SK-N-SH (cell line): ENCODE data around the gene UBE3B. TPM values are rescaled to one million over a fixed set of nuclear protein-coding genes. Genes with fewer than 3 reads are reported as not detected.

Source experiments
- CTCF ChIA-PET: fragments of 300-600, 350-600 bp; formaldehyde crosslinking; extraction: SDS; loops from one replicate; lab custom pipeline; 2021; lab: Yijun Ruan, JAX
- POLR2A ChIA-PET: fragments of 350-600 bp; sonication (Branson Sonifier 250); formaldehyde crosslinking; extraction: SDS; loops from one replicate; lab custom pipeline; 2020; ENCODE audit warnings: antibody characterized with exemption, inconsistent platforms; lab: Yijun Ruan, JAX
- DNase-seq: peaks from one replicate; pipeline ENCODE4 v3.0.0; 2012
- H2AFZ ChIP-seq: fragments of 200-600 bp; sonication (generic); 2 replicates; pipeline ENCODE4 v1.8.1; 2016; ENCODE audit warnings: antibody characterized with exemption, mild to moderate bottlenecking, low read depth
- H3F3A ChIP-seq: fragments of 200-600 bp; sonication (generic); replicated peaks from 2 replicates; pipeline ENCODE3; 2016; ENCODE audit warnings: antibody characterized with exemption, mild to moderate bottlenecking; ENCODE audit not compliant: insufficient read depth
- H3K27ac ChIP-seq, 2 experiments: fragments of 200-500 bp in 1 of 2; fragments of 200-600 bp in 1 of 2; sonication (Bioruptor generic) in 1 of 2; sonication (generic), shearing (Covaris generic) in 1 of 2; 2 replicates each; pipeline versions ENCODE4 v1.5.1 to v1.6.1; 2014 to 2016; ENCODE audit warnings: low read depth in 2 of 2, inconsistent platforms in 1 of 2, low read length in 1 of 2, mild to moderate bottlenecking in 1 of 2, mixed read lengths in 1 of 2
- H3K27me3 ChIP-seq: fragments of 200-600 bp; sonication (generic), shearing (Covaris generic); 2 replicates; pipeline ENCODE4 v1.6.1; 2016; ENCODE audit warnings: mixed run types; ENCODE audit not compliant: insufficient read depth
- H3K36me3 ChIP-seq, 2 experiments: fragments of 200-500 bp in 1 of 2; fragments of 200-600 bp in 1 of 2; sonication (Bioruptor generic) in 1 of 2; sonication (generic) in 1 of 2; replicated peaks in 1 of 2; 2 replicates each; pipeline versions ENCODE3 to v1.5.1; 2014 to 2016; ENCODE audit warnings: low read length in 1 of 2, mild to moderate bottlenecking in 1 of 2; ENCODE audit not compliant: insufficient read depth in 2 of 2, control insufficient read depth in 1 of 2
- H3K4me1 ChIP-seq, 2 experiments: fragments of 200-500 bp in 1 of 2; fragments of 200-600 bp in 1 of 2; sonication (Bioruptor generic) in 1 of 2; sonication (generic), shearing (Covaris generic) in 1 of 2; 2 replicates each; pipeline versions ENCODE4 v1.5.1 to v1.6.1; 2014 to 2016; ENCODE audit warnings: low read depth in 1 of 2, low read length in 1 of 2, mixed run types in 1 of 2; ENCODE audit not compliant: insufficient read depth in 2 of 2, control insufficient read depth in 1 of 2
- H3K4me2 ChIP-seq: fragments of 200-600 bp; sonication (generic), shearing (Covaris generic); 2 replicates; pipeline ENCODE4 v1.6.1; 2017; ENCODE audit warnings: mixed run types
- H3K4me3 ChIP-seq, 2 experiments: fragments of 200-500 bp in 1 of 2; fragments of 200-600 bp in 1 of 2; sonication (Bioruptor generic) in 1 of 2; sonication (generic), shearing (Covaris generic) in 1 of 2; 2 replicates each; pipeline versions ENCODE4 v1.5.1 to v1.8.1; 2014 to 2016; ENCODE audit warnings: low read depth in 2 of 2, inconsistent platforms in 1 of 2, low read length in 1 of 2, mild to moderate bottlenecking in 1 of 2, mixed read lengths in 1 of 2, moderate library complexity in 1 of 2
- H3K79me2 ChIP-seq: fragments of 200-600 bp; sonication (generic); 2 replicates; pipeline ENCODE4 v1.8.1; 2017; ENCODE audit warnings: mild to moderate bottlenecking; ENCODE audit not compliant: insufficient read depth
- H3K9ac ChIP-seq: fragments of 200-600 bp; sonication (generic); 2 replicates; pipeline ENCODE4 v1.6.1; 2017; ENCODE audit warnings: mixed run types
- H3K9me2 ChIP-seq: fragments of 200-600 bp; sonication (generic); 2 replicates; pipeline ENCODE4 v1.6.1; 2017; ENCODE audit warnings: mixed run types
- H3K9me3 ChIP-seq: fragments of 200-600 bp; sonication (generic); 2 replicates; pipeline ENCODE4 v1.6.1; 2017; ENCODE audit warnings: mixed run types, mild to moderate bottlenecking, moderate library complexity
- H4K20me1 ChIP-seq: fragments of 200-600 bp; sonication (generic); 2 replicates; pipeline ENCODE4 v1.6.1; 2017; ENCODE audit warnings: mild to moderate bottlenecking, mixed run types; ENCODE audit not compliant: insufficient read depth
- EZH2phosphoT487 ChIP-seq: fragments of 200-600 bp; sonication (generic); IDR thresholded peaks from 2 replicates; pipeline ENCODE4 v1.6.1; 2017; ENCODE audit warnings: low read depth, mixed run types, mild to moderate bottlenecking, antibody characterized with exemption, moderate library complexity, borderline replicate concordance
- FOSL2 ChIP-seq: IDR thresholded peaks from 2 replicates; pipeline ENCODE4 v1.4.0; 2012; ENCODE audit warnings: low read depth, mild to moderate bottlenecking, moderate library complexity, borderline replicate concordance
- FOXM1 ChIP-seq: IDR thresholded peaks from 2 replicates; pipeline ENCODE4 v1.4.0; 2012; ENCODE audit warnings: low read depth, mild to moderate bottlenecking
- GATA2 ChIP-seq: sonication (generic); formaldehyde crosslinking; IDR thresholded peaks from 2 replicates; pipeline ENCODE4 v1.5.0; 2020; ENCODE audit warnings: mild to moderate bottlenecking, missing genetic modification reagents
- IRF3 ChIP-seq: fragments of 150-350 bp; IDR thresholded peaks from 2 replicates; pipeline ENCODE4 v1.6.1; 2016; ENCODE audit warnings: mild to moderate bottlenecking, low read depth, low read length
- MEF2A ChIP-seq: IDR thresholded peaks from 2 replicates; pipeline ENCODE4 v1.4.0; 2012; ENCODE audit warnings: low read depth, borderline replicate concordance
- NRF1 ChIP-seq: IDR thresholded peaks from 2 replicates; pipeline ENCODE4 v1.6.1; 2012; ENCODE audit warnings: low read depth, mild to moderate bottlenecking, low read length
- POLR2AphosphoS5 ChIP-seq: IDR thresholded peaks from 2 replicates; pipeline ENCODE4 v1.6.1; 2012; ENCODE audit warnings: low read depth, low read length
- RCOR1 ChIP-seq: fragments of 150-350 bp; IDR thresholded peaks from 2 replicates; pipeline ENCODE4 v1.6.1; 2017; ENCODE audit warnings: antibody characterized with exemption, low read length
- RFX5 ChIP-seq: IDR thresholded peaks from 2 replicates; pipeline ENCODE4 v1.6.1; 2012; ENCODE audit warnings: mild to moderate bottlenecking, improper control_type of control experiment, low read length
- RXRA ChIP-seq: IDR thresholded peaks from 2 replicates; pipeline ENCODE4 v1.4.0; 2012; ENCODE audit warnings: low read depth, mild to moderate bottlenecking, borderline replicate concordance
- SIN3A ChIP-seq: IDR thresholded peaks from 2 replicates; pipeline ENCODE4 v1.6.1; 2012; ENCODE audit warnings: low read depth, mild to moderate bottlenecking, low read length, moderate library complexity, borderline replicate concordance
- SMC3 ChIP-seq: IDR thresholded peaks from 2 replicates; pipeline ENCODE4 v1.6.1; 2012; ENCODE audit warnings: low read depth, low read length, improper control_type of control experiment
- TCF12 ChIP-seq: IDR thresholded peaks from 2 replicates; pipeline ENCODE4 v1.4.0; 2012
- USF2 ChIP-seq: fragments of 150-350 bp; IDR thresholded peaks from 2 replicates; pipeline ENCODE4 v1.6.1; 2017; ENCODE audit warnings: antibody characterized with exemption, low read length, low read depth, borderline replicate concordance
- YY1 ChIP-seq: IDR thresholded peaks from 2 replicates; pipeline ENCODE4 v1.4.0; 2012; ENCODE audit warnings: low read depth, mild to moderate bottlenecking
- WGBS: methylation state at CpG from one replicate; pipeline ENCODE4 v1.1.6; 2017; ENCODE audit warnings: low lambda C conversion rate; 5-methylcytosine and 5-hydroxymethylcytosine counted together
- polyA plus RNA-seq, 3 experiments: library from polyadenylated mRNA; depleted of rRNA; stranded (reverse); fragments of >200 nt; gene quantifications; 2 replicates each; pipeline ENCODE4 v1.2.3, GENCODE V29; 2012
- TF ChIP-seq, protein P1 (sequence below): IDR thresholded peaks from 2 replicates; pipeline ENCODE4; 2012

UBE3B gene
- polyA plus RNA-seq, 1 of the 3 experiments (the other 2 are of a cell fraction), result 28.6 TPM

DNA sequence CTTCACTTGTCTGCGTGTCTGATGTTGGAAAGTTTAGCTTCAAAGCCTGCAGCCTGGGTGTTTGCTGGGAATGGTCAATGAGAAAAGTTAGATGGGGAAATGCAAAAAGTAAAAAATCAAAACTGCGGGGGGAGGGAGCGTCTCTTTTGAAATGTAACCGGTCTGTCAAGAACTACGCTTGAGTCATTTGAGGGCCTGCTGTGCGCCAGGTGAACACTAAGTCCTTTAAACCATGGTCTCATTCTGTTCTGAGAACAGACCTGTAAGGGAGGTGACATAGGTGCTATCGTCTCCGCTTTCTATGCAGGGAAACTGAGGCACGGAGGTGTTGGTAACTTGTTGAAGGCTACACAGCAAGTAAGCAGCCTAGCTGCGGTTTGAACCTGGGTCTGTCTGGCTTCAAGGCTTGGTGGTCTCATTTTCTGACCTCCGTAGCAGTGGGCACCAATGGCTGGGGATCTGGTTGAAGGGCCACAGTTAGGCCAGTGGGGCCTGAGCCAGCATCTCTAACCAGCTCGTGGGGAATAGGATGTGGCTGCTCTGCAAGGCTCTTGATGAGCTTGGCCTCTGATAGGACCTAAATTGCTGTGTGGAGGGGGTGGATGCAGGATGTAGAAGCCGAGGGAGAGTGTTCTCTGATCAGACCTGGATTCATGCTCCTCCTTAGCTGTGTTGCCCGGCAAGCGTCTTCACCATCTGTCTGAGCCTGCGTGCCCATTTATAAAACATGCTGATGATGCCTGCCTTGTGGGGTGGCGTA, 41.8 kb upstream of the UBE3B start (continued):
- TF ChIP-seq SMC3, result no peak

GRCh38 chr12:109436188-109436560, 41.3 kb upstream of the UBE3B start:
- Histone ChIP-seq H3F3A (no peaks in the 10 kb centered on the region), H3K27ac (no peak overlapping the region), H3K9me2 (no peaks in the 10 kb centered on the region)
- no peak for TF ChIP-seq FOSL2
- TF ChIP-seq RCOR1, result no peak
- no peak for TF ChIP-seq IRF3
- no peak for TF ChIP-seq NRF1
- no peak for TF ChIP-seq EZH2phosphoT487
- TF ChIP-seq FOXM1, result no peak
- no peak for TF ChIP-seq GATA2 (CRISPR knock-in tag)
- no peak for TF ChIP-seq POLR2AphosphoS5
- TF ChIP-seq RXRA, result no peak
- TF ChIP-seq YY1, result no peak
- TF ChIP-seq, protein P1, sequence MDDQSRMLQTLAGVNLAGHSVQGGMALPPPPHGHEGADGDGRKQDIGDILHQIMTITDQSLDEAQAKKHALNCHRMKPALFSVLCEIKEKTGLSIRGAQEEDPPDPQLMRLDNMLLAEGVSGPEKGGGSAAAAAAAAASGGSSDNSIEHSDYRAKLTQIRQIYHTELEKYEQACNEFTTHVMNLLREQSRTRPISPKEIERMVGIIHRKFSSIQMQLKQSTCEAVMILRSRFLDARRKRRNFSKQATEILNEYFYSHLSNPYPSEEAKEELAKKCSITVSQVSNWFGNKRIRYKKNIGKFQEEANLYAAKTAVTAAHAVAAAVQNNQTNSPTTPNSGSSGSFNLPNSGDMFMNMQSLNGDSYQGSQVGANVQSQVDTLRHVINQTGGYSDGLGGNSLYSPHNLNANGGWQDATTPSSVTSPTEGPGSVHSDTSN, result no peak
- no peak for TF ChIP-seq MEF2A
- no peak for TF ChIP-seq SMC3
- TF ChIP-seq TCF12, result no peak
- no peak for TF ChIP-seq RFX5
- no peak for TF ChIP-seq USF2
- TF ChIP-seq SIN3A, result no peak
- TF ChIP-seq, all 33 proteins: peak for 0
- WGBS, result 72% methylated on average over 7 of the region's 7 CpGs
- Histone ChIP-seq H3K36me3 (no peaks in the 10 kb centered on the region), H3K27me3 (no peaks in the 10 kb centered on the region), H3K9ac (no peak overlapping the region), H3K4me3 (no peak overlapping the region), H3K4me2 (no peak overlapping the region), H4K20me1 (no peaks in the 10 kb centered on the region), H2AFZ (no peak overlapping the region), H3K4me1 (peaks cover 0 to 5% of the 10 kb centered on the region in 2 experiments; a peak in 1 of 4 replicates), H3K79me2 (no peaks in the 10 kb centered on the region), H3K9me3 (no peaks in the 10 kb centered on the region)
- ChIA-PET POLR2A (no interaction called here), CTCF (interaction anchor here (1.3 to 2.1 kb wide), 2 partner anchors 8 to 25 kb away, joined by 4 to 9 read pairs; no protein-coding TSS in a partner anchor)
- DNase-seq, result no peak
